Measurements from ENCODE around the gene AHNAK.

AHNAK gene

DNA sequence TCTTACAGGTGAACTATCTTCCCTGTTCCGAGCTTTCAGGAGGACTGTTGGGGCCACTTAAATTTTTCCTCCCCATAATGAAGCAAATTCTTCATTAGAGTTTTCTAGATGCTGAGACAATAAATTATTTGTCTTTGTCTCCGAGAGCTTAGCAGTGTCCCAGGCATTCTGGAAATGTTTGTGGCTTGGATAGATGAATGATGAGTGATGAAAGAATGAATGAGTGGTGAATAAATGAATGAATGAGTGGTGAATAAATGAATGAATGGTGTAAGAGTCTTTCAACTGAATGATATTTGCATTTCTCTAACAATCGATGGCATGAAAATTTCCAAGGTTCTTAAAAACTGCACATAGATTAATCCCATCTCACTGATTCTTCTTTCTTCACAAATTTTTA lies 52.8 kb downstream of the AHNAK start:
- no peak for FAIRE-seq

DNA sequence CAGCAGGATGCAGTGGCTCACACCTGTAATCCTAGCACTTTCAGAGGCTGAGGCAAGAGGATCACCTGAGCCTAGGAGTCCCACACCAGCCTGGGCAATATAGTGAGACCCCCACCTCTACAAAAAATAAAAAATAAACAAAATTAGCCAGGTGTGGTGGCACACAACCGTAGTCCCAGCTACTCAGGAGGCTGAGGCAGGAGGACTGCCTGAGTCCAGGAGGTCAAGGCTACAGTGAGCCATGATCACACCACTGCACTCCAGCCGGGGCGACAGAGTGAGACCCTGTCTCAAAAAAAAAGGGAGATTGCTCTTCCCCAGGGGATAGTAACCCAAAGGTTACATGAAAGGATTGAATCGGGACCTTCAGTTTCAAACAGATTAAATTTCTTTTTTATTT lies 54.0 kb downstream of the AHNAK start:
- FAIRE-seq = no peak

GRCh38 chr11:62491571-62492329 lies 54.9 kb downstream of the AHNAK start:
- no peak for FAIRE-seq

DNA sequence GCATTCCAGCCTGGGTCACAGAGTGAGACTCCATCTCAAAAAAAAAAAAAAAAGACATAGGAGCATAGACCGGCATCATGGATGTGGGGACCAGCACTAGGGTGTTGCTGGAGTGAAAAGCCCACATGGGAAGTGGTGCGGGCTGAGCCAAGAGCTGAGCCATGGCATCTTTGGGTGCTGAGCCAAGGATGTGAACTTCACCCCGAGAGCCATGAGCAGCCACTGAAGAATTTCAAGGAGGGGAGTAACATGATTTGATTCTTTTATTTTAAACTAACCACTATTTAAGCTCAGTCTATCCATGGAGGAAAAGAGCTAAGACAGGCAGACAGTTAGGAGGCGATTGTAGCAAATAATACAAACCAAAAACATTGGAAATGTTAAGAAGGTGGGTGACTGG lies 57.4 kb downstream of the AHNAK start:
- FAIRE-seq = no peak

DNA sequence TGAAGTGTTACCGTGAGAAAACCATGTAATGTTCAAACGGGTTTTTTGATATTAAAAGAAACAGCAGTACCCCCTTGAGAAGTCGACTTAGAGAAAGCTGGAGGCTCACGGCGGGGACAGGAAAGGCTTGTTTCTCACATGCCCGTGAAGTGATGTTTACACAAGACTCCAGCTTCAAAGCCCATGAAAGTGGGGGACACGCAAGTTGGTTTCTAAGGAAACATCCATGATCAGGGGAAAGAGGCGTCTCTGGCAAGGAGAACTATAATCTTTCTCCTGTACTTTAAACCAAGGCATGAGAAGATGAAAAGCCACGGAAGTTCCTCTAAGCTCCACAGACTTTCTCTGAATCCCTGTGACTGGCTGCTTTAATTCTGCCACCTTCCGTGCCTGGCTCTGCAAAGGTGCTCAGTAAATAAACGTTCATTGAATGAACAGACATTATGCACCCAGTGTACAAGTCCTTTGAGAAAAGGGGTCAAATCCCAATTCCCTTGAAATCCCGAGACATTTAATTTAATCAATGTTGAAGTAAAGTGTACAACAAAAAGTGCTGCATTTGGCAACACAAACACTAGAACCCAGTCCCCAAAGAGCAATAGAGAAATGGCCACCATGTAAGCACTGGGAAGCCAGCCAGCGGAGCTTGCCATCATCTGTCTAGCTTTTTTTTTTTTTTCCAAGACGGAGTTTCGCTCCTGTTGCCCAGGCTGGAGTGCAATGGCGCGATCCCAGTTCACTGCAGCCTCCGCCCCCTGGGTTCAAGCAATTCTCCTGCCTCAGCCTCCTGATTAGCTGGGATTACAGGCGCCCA lies 58.7 kb downstream of the AHNAK start:
- FAIRE-seq = no peak

DNA sequence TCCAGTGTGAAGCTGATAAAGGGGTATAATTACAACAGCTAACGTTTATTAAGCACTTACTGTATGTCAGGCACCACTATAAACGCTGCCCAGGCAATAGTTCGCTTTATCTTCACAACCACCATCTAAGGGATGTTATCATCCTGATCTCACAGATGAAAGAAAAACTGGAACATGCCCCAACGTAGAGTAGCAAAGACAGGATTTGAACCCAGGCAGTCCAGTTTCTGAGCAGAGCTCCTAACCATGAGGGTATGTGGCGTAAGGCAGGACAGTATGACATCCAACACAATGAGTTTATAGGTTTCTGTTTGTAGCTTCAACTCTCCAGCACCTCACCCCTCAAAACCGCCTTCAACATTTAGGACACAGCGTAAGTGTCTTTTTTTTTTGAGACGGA lies 59.5 kb downstream of the AHNAK start:
- FAIRE-seq = no peak

- FAIRE-seq = no peak
Observed at GRCh38 chr11:62484352-62484751, 62.3 kb downstream of the AHNAK start.

DNA sequence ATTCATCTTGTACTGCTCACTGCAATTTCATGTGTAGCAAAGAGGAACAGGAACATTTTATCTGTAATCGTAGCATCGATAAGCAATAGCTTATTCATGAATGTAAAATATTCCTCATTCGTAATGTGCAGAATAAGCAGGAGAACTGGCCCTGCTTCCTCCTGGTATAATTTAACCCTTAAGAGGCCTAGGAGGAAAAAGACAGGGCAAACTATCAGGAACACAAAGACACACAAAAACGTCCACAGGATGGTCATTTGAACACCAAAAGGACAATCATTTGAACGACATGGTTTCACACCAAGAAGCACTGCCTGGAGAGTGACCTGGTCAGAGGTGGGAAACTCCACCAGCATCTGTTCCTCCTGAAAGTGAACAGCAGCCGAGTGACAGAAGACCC lies 63.9 kb downstream of the AHNAK start:
- FAIRE-seq = no peak

DNA sequence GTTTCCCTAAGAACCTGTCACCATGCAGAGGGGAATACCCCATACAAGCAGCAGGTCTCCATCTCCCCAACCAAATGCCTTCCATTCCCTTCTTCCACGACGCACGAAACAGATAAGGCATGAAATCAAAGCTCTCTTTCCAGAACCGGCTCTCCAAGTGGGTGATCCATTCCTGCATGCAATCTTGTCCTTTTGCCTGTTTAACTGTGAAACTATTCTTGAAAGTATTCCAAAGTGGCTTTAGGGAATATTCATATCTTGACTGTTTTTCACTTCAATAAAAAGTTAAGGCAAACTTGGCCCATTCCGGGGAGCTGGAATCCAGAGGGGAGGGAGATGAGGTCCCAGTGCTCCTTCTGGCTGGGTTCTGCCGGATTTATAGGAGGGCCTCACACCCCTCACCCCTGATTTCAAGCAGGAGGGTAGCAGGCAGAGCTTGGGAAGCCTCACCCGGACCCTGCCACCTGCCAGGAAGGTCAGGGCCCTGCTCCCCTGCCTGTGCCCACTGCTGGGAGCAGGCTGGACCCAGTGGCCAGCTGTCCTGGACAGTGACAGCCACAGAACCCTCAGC lies 66.9 kb downstream of the AHNAK start:
- no peak for FAIRE-seq

DNA sequence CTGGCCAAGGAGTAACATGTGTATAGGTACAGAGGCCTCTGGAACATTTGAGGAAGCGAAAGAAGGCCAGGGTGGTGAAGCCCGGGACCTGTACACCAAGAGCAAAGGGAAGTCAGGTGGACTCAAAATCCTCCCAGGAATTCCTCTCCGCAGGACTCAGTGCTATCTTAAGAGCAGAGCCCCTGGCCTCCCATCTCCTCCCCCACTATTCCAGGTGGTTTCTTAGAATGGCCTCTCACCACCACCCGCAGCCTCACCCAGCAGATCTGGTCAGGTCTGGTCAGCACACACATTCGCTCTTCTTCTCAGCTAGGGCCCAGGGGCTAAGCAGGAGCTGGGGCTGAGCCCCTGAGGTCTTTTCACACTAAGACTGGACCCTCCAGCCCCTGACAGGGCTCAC lies 68.7 kb downstream of the AHNAK start:
- FAIRE-seq = no peak

DNA sequence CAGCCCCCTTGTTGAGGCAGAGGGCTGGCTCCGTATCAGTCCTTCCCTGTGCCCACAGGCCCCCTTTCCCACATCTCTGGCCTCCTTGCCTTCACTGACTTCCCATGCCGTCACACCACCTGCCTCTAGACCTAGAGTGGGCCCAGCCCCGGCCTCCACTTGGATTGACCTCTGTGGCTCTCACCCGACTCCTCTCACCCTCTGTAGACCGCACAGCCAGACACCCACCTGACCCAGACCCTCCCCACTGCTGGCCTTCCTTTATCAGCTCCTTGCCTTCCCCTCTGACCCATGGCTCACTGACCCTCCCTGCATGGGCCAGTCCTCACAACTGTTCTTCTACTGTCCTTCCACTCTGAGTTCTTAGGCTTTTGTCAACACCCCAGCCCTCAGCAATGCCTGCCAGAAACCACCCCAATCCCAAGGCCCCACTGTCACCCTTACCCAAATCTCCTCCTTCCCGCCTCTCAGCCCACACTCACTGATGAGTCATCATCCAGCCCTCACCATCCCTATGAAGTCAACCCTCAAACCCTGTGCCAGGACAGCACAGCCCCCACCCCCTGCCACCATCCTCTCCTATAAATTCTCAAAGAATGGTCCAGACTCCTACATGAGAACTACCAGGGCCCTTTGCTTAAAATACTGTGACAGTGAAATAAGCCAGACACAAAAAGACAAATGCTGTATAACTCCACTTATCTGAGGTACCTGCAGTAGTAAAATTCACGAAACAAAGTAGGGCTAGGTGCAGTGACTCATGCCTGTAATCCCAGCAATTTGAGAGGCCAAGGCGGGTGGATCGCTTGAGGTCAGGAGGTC lies 74.3 kb downstream of the AHNAK start:
- FAIRE-seq = no peak

GRCh38 chr11:62471603-62472002 lies 75.0 kb downstream of the AHNAK start:
- FAIRE-seq = no peak

DNA sequence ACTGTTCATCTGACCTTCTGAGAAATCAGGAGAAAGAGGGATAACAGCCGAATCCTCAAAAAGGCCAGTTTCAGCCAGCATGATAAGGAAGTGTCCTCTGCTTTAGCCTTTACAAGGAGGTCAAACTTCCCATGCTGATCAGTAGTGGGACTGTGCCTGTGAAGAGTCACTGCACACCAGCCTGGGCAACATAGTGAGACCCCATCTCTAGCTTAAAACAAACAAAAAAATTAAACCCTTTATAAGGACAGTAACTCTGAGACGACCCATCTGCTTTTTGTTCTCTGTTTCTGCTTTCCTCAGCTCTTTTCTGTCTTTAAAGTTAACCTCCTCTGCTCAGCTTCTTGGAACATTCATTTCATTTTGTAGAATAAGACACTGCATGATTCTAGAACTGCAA lies 78.0 kb downstream of the AHNAK start:
- no peak for FAIRE-seq

GRCh38 chr11:62466444-62466843 lies 80.2 kb downstream of the AHNAK start:
- no peak for FAIRE-seq

DNA sequence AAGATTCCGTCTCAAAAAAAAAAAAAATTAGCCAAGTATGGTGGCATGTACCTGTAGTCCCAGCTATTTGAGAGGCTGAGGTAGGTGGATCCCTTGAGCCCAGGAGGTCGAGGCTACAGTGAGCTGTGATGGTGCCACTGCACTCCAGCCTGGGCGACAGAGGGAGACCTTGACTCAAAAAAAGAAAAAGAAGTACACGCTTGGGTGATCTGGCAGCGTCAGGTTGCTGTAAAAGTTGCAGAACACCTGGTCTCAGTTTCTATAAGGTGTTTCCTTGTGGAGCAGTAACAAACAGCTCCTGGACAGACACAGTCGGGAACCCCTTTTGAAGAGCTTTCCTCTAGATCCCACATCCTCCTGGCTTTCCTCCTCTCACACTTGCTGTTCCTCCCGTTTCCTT lies 82.0 kb downstream of the AHNAK start:
- no peak for FAIRE-seq

- FAIRE-seq = no peak
Observed at GRCh38 chr11:62463121-62463542, 83.5 kb downstream of the AHNAK start.

- FAIRE-seq = no peak
Observed at GRCh38 chr11:62462508-62462892, 84.1 kb downstream of the AHNAK start.

DNA sequence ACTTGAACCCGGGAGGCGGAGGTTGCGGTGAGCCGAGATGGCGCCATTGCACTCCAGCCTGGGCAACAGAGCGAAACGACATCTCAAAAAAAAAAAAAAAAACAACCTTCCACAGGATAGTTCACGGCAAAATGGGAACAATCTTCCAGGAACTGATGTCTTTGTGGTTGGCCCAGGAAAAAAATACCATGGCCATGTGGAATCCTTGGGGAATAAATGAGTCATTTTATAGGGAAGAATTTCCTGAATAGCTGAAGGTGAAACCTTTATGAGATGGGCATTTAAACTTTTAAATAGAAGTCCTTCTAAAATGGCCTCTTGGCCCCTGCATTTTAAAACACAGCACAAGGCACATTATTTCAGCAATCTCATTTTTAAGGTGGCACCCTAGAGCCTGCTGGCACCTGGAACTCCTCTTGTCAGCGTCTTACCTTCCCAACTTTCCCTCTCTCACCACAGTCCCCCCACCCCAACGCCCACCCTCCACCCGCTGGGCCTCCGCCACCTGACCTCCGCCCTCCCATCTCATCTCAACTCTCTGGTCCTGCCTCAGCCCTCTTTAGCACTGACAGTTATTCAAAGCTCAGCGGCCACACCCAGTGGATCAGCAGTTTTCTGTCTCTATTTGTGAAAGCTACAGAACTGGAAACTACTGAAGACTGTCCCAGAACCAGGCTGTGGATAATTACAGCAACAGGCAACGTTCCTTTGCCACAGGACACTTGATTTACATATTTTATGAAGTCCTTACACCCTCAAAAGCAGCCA lies 84.7 kb downstream of the AHNAK start:
- no peak for FAIRE-seq

GRCh38 chr11:62459080-62459479 lies 87.5 kb downstream of the AHNAK start:
- no peak for FAIRE-seq

GRCh38 chr11:62458212-62459002 lies 88.2 kb downstream of the AHNAK start:
- no peak for FAIRE-seq

GRCh38 chr11:62457478-62457877 lies 89.1 kb downstream of the AHNAK start:
- FAIRE-seq = no peak

GRCh38 chr11:62456630-62457029 lies 90.0 kb downstream of the AHNAK start:
- FAIRE-seq = no peak

Data from TTC549 (cell line).